ENCODE results near the gene CMTR1.
"Not testable (repeated sequence)": the region's sequence is repeated elsewhere in the genome, so short reads cannot be mapped to it uniquely, and the experiment has no call there.

Gene CMTR1

GRCh38 chr6:37435373-37435772 lies 2.4 kb downstream of the CMTR1 start:
- no peak for DNase-seq

GRCh38 chr6:37435816-37436215 lies 2.8 kb downstream of the CMTR1 start:
- no peak for DNase-seq

- no peak for DNase-seq
Measured at GRCh38 chr6:37438930-37439329, 5.9 kb downstream of the CMTR1 start.

GRCh38 chr6:37441651-37442050 lies 8.6 kb downstream of the CMTR1 start:
- no peak for DNase-seq

- DNase-seq = peak in 1 of 2 donors; percentile 17
Measured at GRCh38 chr6:37442416-37443215, 9.6 kb downstream of the CMTR1 start.

GRCh38 chr6:37443216-37443542 lies 10.2 kb downstream of the CMTR1 start:
- DNase-seq = not testable (repeated sequence)

GRCh38 chr6:37449984-37450383 lies 17.0 kb downstream of the CMTR1 start:
- DNase-seq = no peak

GRCh38 chr6:37451441-37452193 lies 18.6 kb downstream of the CMTR1 start:
- DNase-seq = no peak

GRCh38 chr6:37452522-37452921 lies 19.5 kb downstream of the CMTR1 start:
- DNase-seq = no peak

- DNase-seq = no peak
Measured at GRCh38 chr6:37454420-37455140, 21.6 kb downstream of the CMTR1 start.

- DNase-seq = no peak
Measured at GRCh38 chr6:37456126-37456525, 23.1 kb downstream of the CMTR1 start.

GRCh38 chr6:37456816-37457560 lies 24.0 kb downstream of the CMTR1 start:
- DNase-seq = no peak

GRCh38 chr6:37459981-37460800 lies 27.2 kb downstream of the CMTR1 start:
- DNase-seq = no peak

- no peak for DNase-seq
Measured at GRCh38 chr6:37460805-37461204, 27.8 kb downstream of the CMTR1 start.

- no peak for DNase-seq
Measured at GRCh38 chr6:37463110-37463509, 30.1 kb downstream of the CMTR1 start.

- no peak for DNase-seq
Measured at GRCh38 chr6:37467718-37468117, 34.7 kb downstream of the CMTR1 start.

GRCh38 chr6:37473364-37474095 lies 40.5 kb downstream of the CMTR1 start:
- DNase-seq = no peak

GRCh38 chr6:37474316-37474715 lies 41.3 kb downstream of the CMTR1 start:
- DNase-seq = no peak

GRCh38 chr6:37477191-37477590 lies 44.2 kb downstream of the CMTR1 start:
- no peak for DNase-seq

- no peak for DNase-seq
Measured at GRCh38 chr6:37477656-37478435, 44.8 kb downstream of the CMTR1 start.

- no peak for DNase-seq
Measured at GRCh38 chr6:37478827-37479226, 45.8 kb downstream of the CMTR1 start.
